HCT116 (cell line): Measurements from ENCODE around the gene ZNF283.

ENCODE experiments used
- CTCF ChIP-seq, 3 experiments: fragments of 200-600 bp in 1 of 3; sonication (generic) in 1 of 3; IDR thresholded peaks in 2 of 3; conservative IDR thresholded peaks in 1 of 3; 2 replicates each; pipeline ENCODE4 v1.5.1; 2012 to 2017; ENCODE audit warnings: low read depth in 2 of 3, low read length in 2 of 3, antibody characterized with exemption in 1 of 3, borderline replicate concordance in 1 of 3, control low read depth in 1 of 3, mild to moderate bottlenecking in 1 of 3, mixed read lengths in 1 of 3, mixed run types in 1 of 3, moderate library complexity in 1 of 3; ENCODE audit not compliant: insufficient read depth in 1 of 3
- EZH2 ChIP-seq: fragments of 200-600 bp; sonication (generic); IDR thresholded peaks from 2 replicates; pipeline ENCODE4 v1.6.1; 2017; ENCODE audit warnings: antibody characterized with exemption, mixed run types
- MAX ChIP-seq: IDR thresholded peaks from 2 replicates; pipeline ENCODE4 v1.6.1; 2012
- POLR2A ChIP-seq: IDR thresholded peaks from 2 replicates; pipeline ENCODE4 v1.7.0; 2011; ENCODE audit warnings: borderline replicate concordance; ENCODE audit not compliant: insufficient read depth, insufficient read length; ENCODE audit errors: extremely low read depth
- POLR2AphosphoS5 ChIP-seq: IDR thresholded peaks from 2 replicates; pipeline ENCODE4 v1.6.1; 2011; ENCODE audit warnings: mild to moderate bottlenecking, low read depth, low read length, moderate library complexity
- ZNF274 ChIP-seq: fragments of 200-500 bp; sonication (Bioruptor generic); IDR thresholded peaks from 2 replicates; pipeline ENCODE4 v1.6.1; 2014; ENCODE audit warnings: mild to moderate bottlenecking, low read depth, low read length, inconsistent platforms

GRCh38 chr19:43820884-43821215 lies 6.3 kb upstream of the ZNF283 start:
- TF ChIP-seq CTCF (IDR thresholded peaks at IDR 0.05 in 2 of 3, conservative IDR thresholded peaks at IDR 0.05 in 1 of 3; ENCODE audit: borderline replicate concordance in 1 of 3, insufficient read depth in 1 of 3, low read depth in 2 of 3, low read length in 2 of 3) (no peak), ZNF274 (no peak), MAX (no peak), POLR2A (no peak), POLR2AphosphoS5 (no peak), EZH2 (no peak)
